Activated CD4-positive, alpha-beta T cell treated with anti-CD3 and anti-CD28 coated beads, Interleukin-2, amount 50 U/mL, for 16 hours (primary cell): ENCODE data around the gene TIMP2.
"Not testable (repeated sequence)": the region's sequence is repeated elsewhere in the genome, so short reads cannot be mapped to it uniquely, and the experiment has no call there.

Experiments
- DNase-seq: peaks from one replicate; pipeline ENCODE4 v3.0.0-alpha.2; 2020

Gene TIMP2

GRCh38 chr17:78925234-78925633, at the start of gene TIMP2:
Gene TIMP2 (minus strand): TSS chr17:78925387. CDS start chr17:78925088, 299 bp downstream.
- DNase-seq = peak; percentile 60

GRCh38 chr17:78973792-78974520, 48.8 kb upstream of the TIMP2 start:
- no peak for DNase-seq

GRCh38 chr17:78973196-78973595, 48.0 kb upstream of the TIMP2 start:
- no peak for DNase-seq

- DNase-seq = no peak
Measured at GRCh38 chr17:78972507-78973105, 47.4 kb upstream of the TIMP2 start.

GRCh38 chr17:78971756-78972506, 46.7 kb upstream of the TIMP2 start:
- DNase-seq = no peak

GRCh38 chr17:78970834-78971755, 45.9 kb upstream of the TIMP2 start:
- peak; percentile 75 for DNase-seq

GRCh38 chr17:78969865-78970264, 44.7 kb upstream of the TIMP2 start:
- no peak for DNase-seq

- DNase-seq = no peak
Measured at GRCh38 chr17:78967782-78968362, 42.7 kb upstream of the TIMP2 start.

GRCh38 chr17:78966910-78967600, 41.9 kb upstream of the TIMP2 start:
- no peak for DNase-seq

GRCh38 chr17:78966123-78966813, 41.1 kb upstream of the TIMP2 start:
- no peak for DNase-seq

GRCh38 chr17:78965491-78965924, 40.3 kb upstream of the TIMP2 start:
- no peak for DNase-seq

- DNase-seq = no peak
Measured at GRCh38 chr17:78963378-78963777, 38.2 kb upstream of the TIMP2 start.

GRCh38 chr17:78962984-78963348, 37.8 kb upstream of the TIMP2 start:
- not testable (repeated sequence) for DNase-seq

GRCh38 chr17:78962345-78962983, 37.3 kb upstream of the TIMP2 start:
- no peak for DNase-seq

- no peak for DNase-seq
Measured at GRCh38 chr17:78961571-78961970, 36.4 kb upstream of the TIMP2 start.

GRCh38 chr17:78960928-78961327, 35.7 kb upstream of the TIMP2 start:
- no peak for DNase-seq

- DNase-seq = no peak
Measured at GRCh38 chr17:78959803-78960202, 34.6 kb upstream of the TIMP2 start.

- DNase-seq = no peak
Measured at GRCh38 chr17:78958641-78959127, 33.5 kb upstream of the TIMP2 start.

- DNase-seq = no peak
Measured at GRCh38 chr17:78957128-78957527, 31.9 kb upstream of the TIMP2 start.

GRCh38 chr17:78956254-78956653, 31.1 kb upstream of the TIMP2 start:
- no peak for DNase-seq
